HepG2 (cell line): ENCODE measurements around the gene CLDN14. TPM values are rescaled to one million over a fixed set of nuclear protein-coding genes. Genes with fewer than 3 reads are reported as not detected.

Experiments used
- ATAC-seq: fragments of 200-7000 bp; cut with Tn5 transposase; 3 replicates; pipeline ENCODE4 v1.9.1; 2020; ENCODE audit warnings: mild to moderate bottlenecking, moderate library complexity
- BruUV-seq: library from RNA; stranded (reverse); fragments of 400-500 nt; replicated peaks from 2 replicates; lab custom pipeline; 2021; lab: Mats Ljungman, UMichigan
- CTCF ChIA-PET: fragments of 300-600 bp; formaldehyde crosslinking; extraction: SDS; loops from one replicate; lab custom pipeline; 2021; ENCODE audit warnings: low total read pairs, inconsistent platforms, low intra/inter-chr PET ratio; lab: Yijun Ruan, JAX
- POLR2A ChIA-PET: fragments of 350-600 bp; sonication (Branson Sonifier 250); formaldehyde crosslinking; loops from one replicate; lab custom pipeline; 2020; ENCODE audit warnings: antibody characterized with exemption, inconsistent platforms; lab: Yijun Ruan, JAX
- DNase-seq: peaks from one replicate; pipeline ENCODE4 v3.0.0-alpha.2; 2015; ENCODE audit warnings: low spot score
- FAIRE-seq: peaks from 3 replicates; lab custom pipeline; 2011; peaks lifted over from hg19 to GRCh38; lab: Jason Lieb, UNC
- H2AFZ ChIP-seq: one replicate; pipeline ENCODE4 v1.6.1; 2011; ENCODE audit warnings: low read length, inconsistent platforms
- H3K27ac ChIP-seq: fragments of 300-600 bp; 3 replicates; pipeline ENCODE4 v1.8.0; 2011; ENCODE audit warnings: mixed run types, mild to moderate bottlenecking, mixed read lengths, low read length, inconsistent platforms; ENCODE audit not compliant: insufficient read depth; ENCODE audit errors: extremely low read length
- H3K27me3 ChIP-seq, 2 experiments: fragments of 200-600 bp in 1 of 2; 2 replicates in 1 of 2; 3 replicates in 1 of 2; pipeline versions ENCODE4 v1.6.0 to v1.8.0; 2011; ENCODE audit warnings: low read length in 2 of 2, mild to moderate bottlenecking in 2 of 2, moderate library complexity in 2 of 2, inconsistent platforms in 1 of 2; ENCODE audit not compliant: insufficient read depth in 2 of 2, control insufficient read depth in 1 of 2
- H3K36me3 ChIP-seq, 2 experiments: fragments of 200-600 bp in 1 of 2; replicated peaks in 1 of 2; 2 replicates in 1 of 2; 3 replicates in 1 of 2; pipeline versions ENCODE4 v1.5.1 to v1.8.0; 2011; ENCODE audit warnings: low read length in 2 of 2, inconsistent platforms in 1 of 2; ENCODE audit not compliant: insufficient read depth in 2 of 2, control insufficient read depth in 1 of 2
- H3K4me1 ChIP-seq: 2 replicates; pipeline ENCODE4 v1.5.1; 2012; ENCODE audit warnings: low read length, inconsistent platforms; ENCODE audit not compliant: insufficient read depth
- H3K4me2 ChIP-seq: 2 replicates; pipeline ENCODE4 v1.6.0; 2011; ENCODE audit warnings: low read depth, low read length, inconsistent platforms
- H3K4me3 ChIP-seq, 3 experiments: fragments of 200-600 bp in 1 of 3; sonication (generic), shearing (Covaris generic) in 1 of 3; replicated peaks in 1 of 3; 2 replicates each; pipeline ENCODE4 v1.5.1; 2011 to 2016; ENCODE audit warnings: low read length in 3 of 3, inconsistent platforms in 2 of 3, low read depth in 2 of 3, mild to moderate bottlenecking in 2 of 3, control low read depth in 1 of 3, mixed read lengths in 1 of 3; ENCODE audit not compliant: insufficient read depth in 1 of 3
- H3K79me2 ChIP-seq: one replicate; pipeline ENCODE4 v1.6.1; 2011; ENCODE audit warnings: low read length, inconsistent platforms; ENCODE audit not compliant: insufficient read depth
- H3K9ac ChIP-seq: 2 replicates; pipeline ENCODE4 v1.6.0; 2011; ENCODE audit warnings: mild to moderate bottlenecking, low read depth, low read length, inconsistent platforms; ENCODE audit not compliant: insufficient read depth
- H3K9me3 ChIP-seq: 2 replicates; pipeline ENCODE4 v1.5.1; 2012; ENCODE audit warnings: mild to moderate bottlenecking, low read length
- H4K20me1 ChIP-seq: 2 replicates; pipeline ENCODE4 v1.6.0; 2011; ENCODE audit warnings: inconsistent platforms, mild to moderate bottlenecking, low read length, moderate library complexity; ENCODE audit not compliant: insufficient read depth
- ARID3A ChIP-seq: IDR thresholded peaks from 2 replicates; pipeline ENCODE4 v1.6.1; 2012; ENCODE audit warnings: low read depth, low read length, improper control_type of control experiment
- BHLHE40 ChIP-seq: IDR thresholded peaks from 2 replicates; pipeline ENCODE4 v1.6.1; 2011; ENCODE audit warnings: low read length, improper control_type of control experiment
- NCOA2 ChIP-seq: sonication (generic); formaldehyde crosslinking; IDR thresholded peaks from 2 replicates; pipeline ENCODE4 v1.8.0; 2022; ENCODE audit warnings: inconsistent platforms
- PREB ChIP-seq: sonication (generic); formaldehyde crosslinking; IDR thresholded peaks from 2 replicates; pipeline ENCODE4 v1.4.0; 2020; ENCODE audit warnings: missing genetic modification reagents
- XBP1 ChIP-seq: sonication (generic); formaldehyde crosslinking; IDR thresholded peaks from 2 replicates; pipeline ENCODE4 v1.5.0; 2020; ENCODE audit warnings: missing genetic modification reagents
- ZNF276 ChIP-seq: sonication (generic); formaldehyde crosslinking; IDR thresholded peaks from 2 replicates; pipeline ENCODE4 v1.4.0; 2020; ENCODE audit warnings: mild to moderate bottlenecking, low read depth, missing genetic modification reagents
- WGBS: methylation state at CpG from one replicate; pipeline ENCODE4 v1.1.6; 2017; ENCODE audit warnings: low lambda C conversion rate; 5-methylcytosine and 5-hydroxymethylcytosine counted together
- in situ Hi-C: cut with HindIII; loops from 2 replicates; pipeline ENCODE4 v1.10.0; 2017; ENCODE audit warnings: low pct_unique_long_range_greater_than_20kb; ENCODE audit not compliant: extremely low pct_ligation_motif_present
- intact Hi-C: fragments of 100-400 bp; cut with micrococcal nuclease; formaldehyde crosslinking; loops from one replicate; pipeline ENCODE4 v1.10.0; 2022; ENCODE audit not compliant: unreplicated experiment
- polyA plus RNA-seq, 8 experiments: library from polyadenylated mRNA; depleted of rRNA in 3 of 8; stranded (reverse) in 7 of 8; unstranded in 1 of 8; fragments of >200 nt; fragmentation: Illumina TruSeq in 4 of 8; extraction: Trizol in 4 of 8; gene quantifications; 2 replicates each; pipeline versions ENCODE4 v1.2.1 to v1.2.3, GENCODE V29; 2011 to 2016; ENCODE audit warnings: low read depth in 4 of 8, missing spikeins in 1 of 8, mixed read lengths in 1 of 8; ENCODE audit not compliant: insufficient read depth in 1 of 8
- total RNA-seq, 5 experiments: library from RNA; depleted of rRNA; stranded (reverse); fragments of >200 nt; fragmentation: Illumina TruSeq; extraction: Trizol; gene quantifications; 2 replicates each; pipeline ENCODE4 v1.2.3, GENCODE V29; 2016; ENCODE audit warnings: low read depth in 1 of 5
- TF ChIP-seq, protein P1 (sequence below): sonication (generic); formaldehyde crosslinking; IDR thresholded peaks from 2 replicates; pipeline ENCODE4 v1.5.0; 2020; ENCODE audit warnings: mild to moderate bottlenecking, missing genetic modification reagents, borderline replicate concordance

The CLDN14 gene
- total and polyA plus RNA-seq, 2 of the 13 experiments (the other 11 are each of a cell fraction or from before 2014, with no cell fraction given), result 1.1 to 1.4 TPM

- H2AFZ ChIP-seq, result no peak overlapping the region
- no peaks in the 10 kb centered on the region for H3K79me2 ChIP-seq
- no peak overlapping the region for H3K9ac ChIP-seq
- H3K27ac ChIP-seq, result no peak overlapping the region
- no peaks in the 10 kb centered on the region for H3K9me3 ChIP-seq
- peaks cover 0 to 14% of the 10 kb centered on the region in 2 experiments; a peak in 2 of 5 replicates for H3K27me3 ChIP-seq
- TF ChIP-seq PREB (CRISPR knock-in tag) (no peak), NCOA2 (CRISPR knock-in tag) (no peak), XBP1 (CRISPR knock-in tag) (no peak), ZNF276 (no peak)
- no peak overlapping the region for H3K4me2 ChIP-seq
- H3K36me3 ChIP-seq, result no peaks in the 10 kb centered on the region
- intact Hi-C loops (loop anchor here (10.0 kb wide), 1 partner anchor 77 kb away; no protein-coding TSS in a partner anchor), in situ Hi-C loops (no loop called here)
- H4K20me1 ChIP-seq, result no peaks in the 10 kb centered on the region
- CTCF ChIA-PET, result no interaction called here
- FAIRE-seq (no peak), DNase-seq (no peak), ATAC-seq (no peak)
- peaks cover 26% of the 10 kb centered on the region for H3K4me1 ChIP-seq
- H3K4me3 ChIP-seq, result no peak overlapping the region
- BruUV-seq, result no TSS peak
- POLR2A ChIA-PET, result no interaction called here
- 67% methylated on average over 9 of the region's 9 CpGs for WGBS
These were observed 27.6 kb upstream of the CLDN14 start for GRCh38 chr21:36507397-36508018.

DNA sequence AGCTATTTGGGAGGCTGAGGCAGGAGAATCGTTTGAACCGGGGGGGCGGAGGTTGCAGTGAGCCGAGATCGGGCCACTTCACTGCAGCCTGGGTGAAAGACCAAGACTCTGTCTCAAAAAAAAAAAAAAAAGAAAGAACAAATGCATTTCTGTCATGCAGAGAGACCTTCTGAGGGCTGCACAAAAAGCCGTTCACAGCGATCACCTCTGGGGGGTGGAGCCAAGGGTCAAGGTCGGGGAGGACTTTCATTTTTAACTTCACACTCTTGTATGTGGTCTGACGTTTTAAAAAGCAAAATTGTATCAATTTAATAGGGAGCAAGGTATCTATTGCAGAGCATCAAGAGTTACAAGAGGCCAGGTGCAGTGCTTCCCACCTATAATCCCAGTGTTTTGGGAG lies 26.6 kb upstream of the CLDN14 start:
- H3K27ac ChIP-seq, result no peak overlapping the region
- H3K9me3 ChIP-seq, result no peaks in the 10 kb centered on the region
- in situ Hi-C loops, result no loop called here
- H3K4me3 ChIP-seq, result no peak overlapping the region
- H4K20me1 ChIP-seq, result no peaks in the 10 kb centered on the region
- no peak overlapping the region for H2AFZ ChIP-seq
- no peaks in the 10 kb centered on the region for H3K36me3 ChIP-seq
- BruUV-seq, result no TSS peak
- 9% methylated on average over 9 of the region's 9 CpGs for WGBS
- ChIA-PET CTCF (no interaction called here), POLR2A (no interaction called here)
- ATAC-seq, result no peak
- H3K79me2 ChIP-seq, result no peaks in the 10 kb centered on the region
- FAIRE-seq, result no peak
- H3K27me3 ChIP-seq, result peaks cover 0 to 14% of the 10 kb centered on the region in 2 experiments; a peak in 2 of 5 replicates
- H3K4me2 ChIP-seq, result peak overlapping the region; percentile 40; the same call in 1 of the 2 replicates
- no peak for DNase-seq
- no peak overlapping the region for H3K9ac ChIP-seq
- peaks cover 30% of the 10 kb centered on the region for H3K4me1 ChIP-seq
- intact Hi-C loops, result loop anchor here (10.0 kb wide), 1 partner anchor 78 kb away; no protein-coding TSS in a partner anchor
- TF ChIP-seq, protein P1, sequence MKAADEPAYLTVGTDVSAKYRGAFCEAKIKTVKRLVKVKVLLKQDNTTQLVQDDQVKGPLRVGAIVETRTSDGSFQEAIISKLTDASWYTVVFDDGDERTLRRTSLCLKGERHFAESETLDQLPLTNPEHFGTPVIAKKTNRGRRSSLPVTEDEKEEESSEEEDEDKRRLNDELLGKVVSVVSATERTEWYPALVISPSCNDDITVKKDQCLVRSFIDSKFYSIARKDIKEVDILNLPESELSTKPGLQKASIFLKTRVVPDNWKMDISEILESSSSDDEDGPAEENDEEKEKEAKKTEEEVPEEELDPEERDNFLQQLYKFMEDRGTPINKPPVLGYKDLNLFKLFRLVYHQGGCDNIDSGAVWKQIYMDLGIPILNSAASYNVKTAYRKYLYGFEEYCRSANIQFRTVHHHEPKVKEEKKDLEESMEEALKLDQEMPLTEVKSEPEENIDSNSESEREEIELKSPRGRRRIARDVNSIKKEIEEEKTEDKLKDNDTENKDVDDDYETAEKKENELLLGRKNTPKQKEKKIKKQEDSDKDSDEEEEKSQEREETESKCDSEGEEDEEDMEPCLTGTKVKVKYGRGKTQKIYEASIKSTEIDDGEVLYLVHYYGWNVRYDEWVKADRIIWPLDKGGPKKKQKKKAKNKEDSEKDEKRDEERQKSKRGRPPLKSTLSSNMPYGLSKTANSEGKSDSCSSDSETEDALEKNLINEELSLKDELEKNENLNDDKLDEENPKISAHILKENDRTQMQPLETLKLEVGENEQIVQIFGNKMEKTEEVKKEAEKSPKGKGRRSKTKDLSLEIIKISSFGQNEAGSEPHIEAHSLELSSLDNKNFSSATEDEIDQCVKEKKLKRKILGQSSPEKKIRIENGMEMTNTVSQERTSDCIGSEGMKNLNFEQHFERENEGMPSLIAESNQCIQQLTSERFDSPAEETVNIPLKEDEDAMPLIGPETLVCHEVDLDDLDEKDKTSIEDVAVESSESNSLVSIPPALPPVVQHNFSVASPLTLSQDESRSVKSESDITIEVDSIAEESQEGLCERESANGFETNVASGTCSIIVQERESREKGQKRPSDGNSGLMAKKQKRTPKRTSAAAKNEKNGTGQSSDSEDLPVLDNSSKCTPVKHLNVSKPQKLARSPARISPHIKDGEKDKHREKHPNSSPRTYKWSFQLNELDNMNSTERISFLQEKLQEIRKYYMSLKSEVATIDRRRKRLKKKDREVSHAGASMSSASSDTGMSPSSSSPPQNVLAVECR (CRISPR knock-in tag), result no peak
- no peak for TF ChIP-seq ARID3A
- TF ChIP-seq BHLHE40, result no peak
